CD14-positive monocyte (primary cell): ENCODE data around the gene URM1. TPM values are rescaled to one million over a fixed set of nuclear protein-coding genes. Genes with fewer than 3 reads are reported as not detected.
A peak's percentile ranks its signal among the peaks of the same experiment; 100 is the strongest.
"Not testable (repeated sequence)": the region's sequence is repeated elsewhere in the genome, so short reads cannot be mapped to it uniquely, and the experiment has no call there.

Source experiments
- DNase-seq, 3 donors: peaks; one replicate each; pipeline ENCODE4 v3.0.0-alpha.2; 2011 to 2022
- H2AFZ ChIP-seq: 2 replicates; pipeline ENCODE4 v1.6.0; 2012; ENCODE audit warnings: mild to moderate bottlenecking, low read depth, low read length, inconsistent platforms; ENCODE audit not compliant: insufficient read depth, poor library complexity, severe bottlenecking
- H3K27ac ChIP-seq, 2 donors: 1 replicate in 1 of 2; 2 replicates in 1 of 2; pipeline ENCODE4 v1.5.1; 2012 to 2013; ENCODE audit warnings: low read length in 2 of 2, control low read depth in 1 of 2, inconsistent platforms in 1 of 2, low read depth in 1 of 2, mild to moderate bottlenecking in 1 of 2
- H3K27me3 ChIP-seq, 2 donors: one replicate each; pipeline versions ENCODE4 v1.6.0 to v1.6.1; 2011 to 2013; ENCODE audit warnings: low read length in 2 of 2; ENCODE audit not compliant: control insufficient read depth in 2 of 2, insufficient read depth in 2 of 2
- H3K36me3 ChIP-seq, 2 donors: replicated peaks in 1 of 2; 1 replicate in 1 of 2; 2 replicates in 1 of 2; pipeline versions ENCODE4 v1.5.1 to v1.6.1; 2012 to 2013; ENCODE audit warnings: low read length in 2 of 2, control low read depth in 1 of 2, inconsistent platforms in 1 of 2, mild to moderate bottlenecking in 1 of 2; ENCODE audit not compliant: insufficient read depth in 2 of 2, control insufficient read depth in 1 of 2
- H3K4me1 ChIP-seq, 2 donors: 1 replicate in 1 of 2; 2 replicates in 1 of 2; pipeline versions ENCODE4 v1.5.1 to v1.6.1; 2012 to 2013; ENCODE audit warnings: low read length in 2 of 2, control low read depth in 1 of 2, inconsistent platforms in 1 of 2, mild to moderate bottlenecking in 1 of 2, moderate library complexity in 1 of 2; ENCODE audit not compliant: insufficient read depth in 2 of 2, control insufficient read depth in 1 of 2
- H3K4me2 ChIP-seq: replicated peaks from 2 replicates; pipeline ENCODE3; 2012; ENCODE audit warnings: low read length, moderate library complexity, mild to moderate bottlenecking; ENCODE audit not compliant: poor library complexity, severe bottlenecking; ENCODE audit errors: extremely low read depth
- H3K4me3 ChIP-seq, 3 experiments: fragments of 200-600 bp in 1 of 3; sonication (generic) in 1 of 3; replicated peaks in 1 of 3; 1 replicate in 2 of 3; 2 replicates in 1 of 3; pipeline ENCODE4 v1.5.1; 2011 to 2013; ENCODE audit warnings: low read length in 3 of 3, mild to moderate bottlenecking in 3 of 3, control low read depth in 2 of 3, low read depth in 2 of 3, inconsistent platforms in 1 of 3, moderate library complexity in 1 of 3
- H3K79me2 ChIP-seq: 2 replicates; pipeline ENCODE4 v1.6.0; 2012; ENCODE audit warnings: mild to moderate bottlenecking, control low read depth, inconsistent platforms, low read length, moderate library complexity; ENCODE audit not compliant: insufficient read depth
- H3K9ac ChIP-seq: 2 replicates; pipeline ENCODE4 v1.6.0; 2017; ENCODE audit warnings: low read length, mild to moderate bottlenecking; ENCODE audit not compliant: insufficient read depth, poor library complexity, severe bottlenecking
- H3K9me3 ChIP-seq, 2 donors: replicated peaks in 1 of 2; 1 replicate in 1 of 2; 2 replicates in 1 of 2; pipeline versions ENCODE4 v1.5.1 to v1.6.1; 2012 to 2013; ENCODE audit warnings: low read length in 2 of 2, control low read depth in 1 of 2; ENCODE audit not compliant: control insufficient read depth in 1 of 2, insufficient read depth in 1 of 2
- H4K20me1 ChIP-seq: 2 replicates; pipeline ENCODE4 v1.6.0; 2012; ENCODE audit warnings: mild to moderate bottlenecking, low read length, control low read depth, moderate library complexity; ENCODE audit not compliant: insufficient read depth
- H3K27ac Mint-ChIP-seq, 7 donors: one replicate each; pipeline ENCODE4 v1.8.0; 2020; ENCODE audit warnings: mild to moderate bottlenecking in 7 of 7, mixed read lengths in 7 of 7, moderate library complexity in 6 of 7, inconsistent platforms in 2 of 7
- H3K27me3 Mint-ChIP-seq, 3 donors: one replicate each; pipeline ENCODE4 v1.8.0; 2021 to 2022; ENCODE audit warnings: low read depth in 3 of 3, mild to moderate bottlenecking in 3 of 3, mixed read lengths in 3 of 3, moderate library complexity in 3 of 3, inconsistent platforms in 1 of 3
- H3K36me3 Mint-ChIP-seq, 2 donors: one replicate each; pipeline ENCODE4 v1.8.0; 2020; ENCODE audit warnings: mixed read lengths in 2 of 2, inconsistent platforms in 1 of 2, mild to moderate bottlenecking in 1 of 2
- H3K4me1 Mint-ChIP-seq: one replicate; pipeline ENCODE4 v1.8.0; 2020; ENCODE audit warnings: mild to moderate bottlenecking, mixed read lengths
- H3K4me3 Mint-ChIP-seq, 2 donors: one replicate each; pipeline ENCODE4 v1.8.0; 2020; ENCODE audit warnings: mild to moderate bottlenecking in 2 of 2, mixed read lengths in 2 of 2, moderate library complexity in 1 of 2
- H3K9me3 Mint-ChIP-seq, 7 donors: one replicate each; pipeline ENCODE4 v1.8.0; 2020 to 2022; ENCODE audit warnings: mixed read lengths in 7 of 7, mild to moderate bottlenecking in 6 of 7, moderate library complexity in 6 of 7, inconsistent platforms in 2 of 7
- CTCF ChIP-seq: fragments of 200-600 bp; IDR thresholded peaks from one replicate; pipeline ENCODE4 v1.8.0; 2022; ENCODE audit warnings: antibody characterized with exemption, mild to moderate bottlenecking
- WGBS: methylation state at CpG from one replicate; pipeline ENCODE4 v1.1.5; 2013; ENCODE audit warnings: missing lambda C conversion rate; ENCODE audit not compliant: insufficient coverage; 5-methylcytosine and 5-hydroxymethylcytosine counted together
- intact Hi-C, 2 donors: fragments of 100-400 bp; cut with micrococcal nuclease; formaldehyde crosslinking; loops; one replicate each; pipeline versions ENCODE4 v1.15.0 to v1.15.1; 2023
- polyA plus RNA-seq, 3 donors: library from polyadenylated mRNA; depleted of rRNA in 1 of 3; unstranded in 2 of 3; stranded (reverse) in 1 of 3; fragments of 300-500 nt in 2 of 3; fragments of >200 nt in 1 of 3; fragmentation: Illumina TruSeq in 2 of 3; gene quantifications; 1 replicate in 2 of 3; 2 replicates in 1 of 3; pipeline ENCODE4 v1.2.3, GENCODE V29; 2012 to 2021

Gene URM1
- polyA plus RNA-seq, 3 donors, result 37.5 to 39.7 (median 38.3) TPM

- no peaks in the 10 kb centered on the region for H3K36me3 ChIP-seq
- TF ChIP-seq CTCF, result peak; percentile 70
- H3K4me3 Mint-ChIP-seq, result no peak overlapping the region
- no peak overlapping the region for H3K27ac Mint-ChIP-seq
- H3K4me1 Mint-ChIP-seq, result peaks cover 8% of the 10 kb centered on the region
- intact Hi-C loops, result loop anchor here in 1 of 2 donors (2.0 to 10.0 kb wide), 2 partner anchors 49 to 117 kb away; no protein-coding TSS in a partner anchor
- H3K9me3 Mint-ChIP-seq, result peaks cover 0 to 2% (median 0%) of the 10 kb centered on the region in 7 donors
- no peak overlapping the region for H2AFZ ChIP-seq
- H3K27ac ChIP-seq, result no peak overlapping the region
- H3K9me3 ChIP-seq, result no peaks in the 10 kb centered on the region
- no peaks in the 10 kb centered on the region for H3K79me2 ChIP-seq
- H3K9ac ChIP-seq, result no peak overlapping the region
- DNase-seq, result peak in 2 of 3 donors; percentile 21 to 30
- no peaks in the 10 kb centered on the region for H4K20me1 ChIP-seq
- 11% methylated on average over 11 of the region's 13 CpGs for WGBS
- peaks cover 5 to 34% of the 10 kb centered on the region in 2 donors for H3K27me3 ChIP-seq
- H3K27me3 Mint-ChIP-seq, result peaks cover 38 to 67% (median 42%) of the 10 kb centered on the region in 3 donors
- H3K4me2 ChIP-seq, result no peak overlapping the region
- H3K36me3 Mint-ChIP-seq, result no peaks in the 10 kb centered on the region
- no peaks in the 10 kb centered on the region for H3K4me1 ChIP-seq
- H3K4me3 ChIP-seq, result no peak overlapping the region
Measured at GRCh38 chr9:128412120-128412790, 41.1 kb downstream of the URM1 start.

GRCh38 chr9:128413728-128414127 is 42.6 kb downstream of the URM1 start:
- not testable (repeated sequence) for H3K79me2 ChIP-seq, H3K4me3 ChIP-seq, DNase-seq, H3K36me3 ChIP-seq, H3K9me3 ChIP-seq, H3K36me3 Mint-ChIP-seq, H3K4me2 ChIP-seq, H3K9me3 Mint-ChIP-seq, H2AFZ ChIP-seq, H3K9ac ChIP-seq, H3K4me1 Mint-ChIP-seq, H3K27ac Mint-ChIP-seq, H4K20me1 ChIP-seq, H3K4me1 ChIP-seq, H3K27ac ChIP-seq
- peak overlapping the region in 1 of 2 donors; percentile 0 for H3K4me3 Mint-ChIP-seq
- H3K27me3 ChIP-seq, result peaks cover 1 to 31% of the 10 kb centered on the region in 2 donors
- WGBS, result 93% methylated on average over 12 of the region's 13 CpGs
- H3K27me3 Mint-ChIP-seq, result peaks cover 39 to 66% (median 45%) of the 10 kb centered on the region in 3 donors
- intact Hi-C loops, result loop anchor here in 1 of 2 donors (2.0 to 10.0 kb wide), 2 partner anchors 51 to 119 kb away; no protein-coding TSS in a partner anchor
